HG03135 (cell line): Measurements from ENCODE around the gene TIGD4.

Experiments
- ATAC-seq: cut with Tn5 transposase; IDR thresholded peaks from one replicate; pipeline ENCODE4 v1.9.1; 2021; ENCODE audit warnings: mild to moderate bottlenecking, moderate library complexity; ENCODE audit not compliant: unreplicated experiment

TIGD4 gene

GRCh38 chr4:152779513-152780266, at the start of gene TIGD4, which contains the start of gene ARFIP1:
Gene TIGD4 (minus strand): TSS chr4:152779730. CDS start chr4:152771004, 8,726 bp downstream.
Gene ARFIP1 (plus strand): TSS chr4:152779954. CDS start chr4:152829634, 49,680 bp downstream.
- ATAC-seq: peak; percentile 90

- ATAC-seq: no peak
Observed at GRCh38 chr4:152828122-152828521, 48.6 kb upstream of the TIGD4 start.

GRCh38 chr4:152825336-152825735, 45.8 kb upstream of the TIGD4 start:
- ATAC-seq: no peak

GRCh38 chr4:152824561-152824960, 45.0 kb upstream of the TIGD4 start:
- no peak for ATAC-seq

GRCh38 chr4:152822323-152822722, 42.8 kb upstream of the TIGD4 start:
- no peak for ATAC-seq

GRCh38 chr4:152820073-152820472, 40.5 kb upstream of the TIGD4 start:
- ATAC-seq: no peak

GRCh38 chr4:152819026-152819645, 39.6 kb upstream of the TIGD4 start:
- no peak for ATAC-seq

- no peak for ATAC-seq
Observed at GRCh38 chr4:152817331-152817730, 37.8 kb upstream of the TIGD4 start.

GRCh38 chr4:152815078-152815477, 35.5 kb upstream of the TIGD4 start:
- ATAC-seq: no peak

GRCh38 chr4:152810715-152811287, 31.3 kb upstream of the TIGD4 start:
- ATAC-seq: no peak

GRCh38 chr4:152808670-152809069, 29.1 kb upstream of the TIGD4 start:
- ATAC-seq: no peak

GRCh38 chr4:152807294-152807829, 27.8 kb upstream of the TIGD4 start:
- ATAC-seq: no peak

- no peak for ATAC-seq
Observed at GRCh38 chr4:152806501-152807125, 27.1 kb upstream of the TIGD4 start.

- no peak for ATAC-seq
Observed at GRCh38 chr4:152805818-152806217, 26.3 kb upstream of the TIGD4 start.

- ATAC-seq: no peak
Observed at GRCh38 chr4:152805071-152805650, 25.6 kb upstream of the TIGD4 start.

GRCh38 chr4:152803541-152803940, 24.0 kb upstream of the TIGD4 start:
- ATAC-seq: no peak

GRCh38 chr4:152795891-152796290, 16.4 kb upstream of the TIGD4 start:
- ATAC-seq: no peak

GRCh38 chr4:152786627-152787026, 7.1 kb upstream of the TIGD4 start:
- ATAC-seq: no peak

- peak; percentile 47 for ATAC-seq
Observed at GRCh38 chr4:152785639-152786615, 6.4 kb upstream of the TIGD4 start.
